ENCODE results near the gene WNT7A. TPM values are rescaled to one million over a fixed set of nuclear protein-coding genes. Genes with fewer than 3 reads are reported as not detected.

WNT7A gene
- total and polyA plus RNA-seq, 8 donors, result 0.34 to 5.5 (median 0.71) TPM

- intact Hi-C loops (cut with DNase I), result no loop called here
- TF ChIP-seq CTCF (IDR thresholded peaks at IDR 0.05), result no peak
- no peak for ATAC-seq
Measured at GRCh38 chr3:13825821-13826220, 54.0 kb downstream of the WNT7A start.

DNA sequence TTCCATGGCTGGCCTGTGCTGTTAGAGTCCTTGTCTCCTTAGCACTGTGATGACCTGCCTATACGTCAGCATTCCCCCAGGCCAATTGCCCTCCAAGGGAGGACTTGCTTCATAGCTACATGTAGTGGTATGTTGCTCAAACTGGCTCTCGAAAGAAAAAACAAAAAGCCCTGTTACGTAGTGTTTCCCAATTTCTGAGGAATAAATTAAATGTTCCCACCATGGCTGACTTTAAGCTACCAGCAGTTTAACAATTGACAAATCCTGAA, 54.6 kb downstream of the WNT7A start:
- intact Hi-C loops (cut with DNase I), result no loop called here

More at GRCh38 chr3:13825821-13826220, 54.0 kb downstream of the WNT7A start:
- H3K36me3 ChIP-seq, result no peaks in the 10 kb centered on the region
- H3K27ac ChIP-seq, result no peak overlapping the region
- H3K4me1 ChIP-seq, result no peaks in the 10 kb centered on the region
- H3K27me3 ChIP-seq, result peaks cover 0 to 4% of the 10 kb centered on the region in 2 donors
- DNase-seq, result no peak
- no peak overlapping the region for H3K4me3 ChIP-seq
- H3K9me3 ChIP-seq, result no peaks in the 10 kb centered on the region

GRCh38 chr3:13824521-13825310, 55.2 kb downstream of the WNT7A start:
- DNase-seq (no peak), ATAC-seq (no peak)
- Histone ChIP-seq H3K4me1 (no peaks in the 10 kb centered on the region), H3K27ac (no peak overlapping the region), H3K4me3 (no peak overlapping the region), H3K27me3 (peaks cover 0 to 4% of the 10 kb centered on the region in 2 donors), H3K9me3 (no peaks in the 10 kb centered on the region), H3K36me3 (no peaks in the 10 kb centered on the region)
- intact Hi-C loops (cut with DNase I), result no loop called here
- TF ChIP-seq CTCF (IDR thresholded peaks at IDR 0.05), result no peak

More for the DNA sequence above, 54.6 kb downstream of the WNT7A start:
- ATAC-seq (no peak), DNase-seq (no peak)
- peaks cover 0 to 4% of the 10 kb centered on the region in 2 donors for H3K27me3 ChIP-seq
- no peaks in the 10 kb centered on the region for H3K4me1 ChIP-seq
- no peaks in the 10 kb centered on the region for H3K9me3 ChIP-seq
- no peaks in the 10 kb centered on the region for H3K36me3 ChIP-seq
- TF ChIP-seq CTCF (IDR thresholded peaks at IDR 0.05), result no peak
- no peak overlapping the region for H3K4me3 ChIP-seq
- H3K27ac ChIP-seq, result no peak overlapping the region

- peaks cover 0 to 4% of the 10 kb centered on the region in 2 donors for H3K27me3 ChIP-seq
- no peak overlapping the region for H3K27ac ChIP-seq
- no peaks in the 10 kb centered on the region for H3K36me3 ChIP-seq
- H3K4me3 ChIP-seq, result no peak overlapping the region
- no peaks in the 10 kb centered on the region for H3K9me3 ChIP-seq
- no peak for ATAC-seq
- no peak for TF ChIP-seq CTCF (IDR thresholded peaks at IDR 0.05)
- H3K4me1 ChIP-seq, result no peaks in the 10 kb centered on the region
- intact Hi-C loops (cut with DNase I), result no loop called here
- no peak for DNase-seq
Measured at GRCh38 chr3:13823692-13824091, 56.2 kb downstream of the WNT7A start.

DNA sequence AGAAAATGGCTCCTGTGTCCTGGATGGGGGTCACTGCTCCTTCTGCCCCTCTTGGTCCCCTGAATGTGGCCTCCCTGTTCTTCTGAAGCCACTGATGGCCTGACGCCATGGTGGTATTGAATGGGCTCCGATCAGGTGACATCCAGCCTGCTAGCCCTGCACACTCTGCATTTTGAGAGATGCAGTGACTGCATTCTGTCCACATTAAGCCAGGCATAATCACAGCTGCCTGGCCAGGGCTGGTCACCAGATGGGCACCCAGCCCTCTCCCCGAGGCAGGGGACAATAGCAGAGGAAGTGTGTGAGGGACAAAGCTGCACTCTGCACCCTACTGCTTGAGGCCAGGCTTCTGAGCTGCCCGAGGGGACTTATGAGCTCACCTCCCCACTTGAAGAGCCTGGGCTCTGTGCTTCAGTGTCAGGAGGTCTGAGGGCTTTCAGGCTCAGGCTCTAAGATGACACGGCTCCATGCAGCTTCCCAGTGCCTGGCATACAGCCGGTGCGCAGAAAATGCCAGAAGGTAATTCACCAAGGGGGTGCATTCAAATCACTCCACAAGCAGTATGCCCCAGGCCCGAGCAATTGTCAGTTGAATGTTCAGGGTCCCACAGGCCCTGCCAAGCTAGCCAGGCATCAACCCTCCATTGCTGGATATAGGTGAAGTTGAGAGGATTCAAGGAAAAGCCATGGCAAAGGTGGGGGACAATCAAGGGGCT, 56.8 kb downstream of the WNT7A start:
- Histone ChIP-seq H3K4me1 (no peaks in the 10 kb centered on the region), H3K27ac (no peak overlapping the region), H3K4me3 (no peak overlapping the region), H3K9me3 (no peaks in the 10 kb centered on the region), H3K36me3 (no peaks in the 10 kb centered on the region), H3K27me3 (peaks cover 0 to 4% of the 10 kb centered on the region in 2 donors)
- ATAC-seq (no peak), DNase-seq (no peak)
- intact Hi-C loops (cut with DNase I), result no loop called here
- TF ChIP-seq CTCF (IDR thresholded peaks at IDR 0.05), result no peak
